GM18526 (cell line): ENCODE data around the gene SLC6A8.

Source experiments
- POLR2A ChIP-seq: IDR thresholded peaks from 3 replicates; pipeline ENCODE4 v1.6.1; 2011; ENCODE audit not compliant: insufficient read length; ENCODE audit errors: extremely low read depth

SLC6A8 gene

DNA sequence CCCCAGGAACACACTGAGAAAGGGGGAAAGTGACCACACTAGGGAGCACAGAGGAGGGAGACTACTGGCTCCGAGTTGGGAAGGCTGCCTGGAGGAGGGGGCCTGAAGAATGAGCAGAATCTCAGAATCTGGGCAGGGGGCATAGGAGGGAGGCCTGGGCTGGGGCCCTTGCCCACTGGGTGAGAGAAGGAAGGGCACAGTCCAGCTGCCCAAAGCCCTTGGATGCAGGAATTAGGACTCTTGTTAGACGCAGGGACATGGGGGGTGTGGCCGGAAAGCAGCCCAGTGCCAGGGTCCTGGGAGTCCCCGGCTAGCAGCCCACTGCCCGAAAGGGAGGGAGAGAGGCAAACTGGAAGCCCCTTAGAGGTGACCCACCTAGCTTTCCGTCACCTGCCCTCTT is 42.6 kb upstream of the SLC6A8 start:
- TF ChIP-seq POLR2A: no peak

DNA sequence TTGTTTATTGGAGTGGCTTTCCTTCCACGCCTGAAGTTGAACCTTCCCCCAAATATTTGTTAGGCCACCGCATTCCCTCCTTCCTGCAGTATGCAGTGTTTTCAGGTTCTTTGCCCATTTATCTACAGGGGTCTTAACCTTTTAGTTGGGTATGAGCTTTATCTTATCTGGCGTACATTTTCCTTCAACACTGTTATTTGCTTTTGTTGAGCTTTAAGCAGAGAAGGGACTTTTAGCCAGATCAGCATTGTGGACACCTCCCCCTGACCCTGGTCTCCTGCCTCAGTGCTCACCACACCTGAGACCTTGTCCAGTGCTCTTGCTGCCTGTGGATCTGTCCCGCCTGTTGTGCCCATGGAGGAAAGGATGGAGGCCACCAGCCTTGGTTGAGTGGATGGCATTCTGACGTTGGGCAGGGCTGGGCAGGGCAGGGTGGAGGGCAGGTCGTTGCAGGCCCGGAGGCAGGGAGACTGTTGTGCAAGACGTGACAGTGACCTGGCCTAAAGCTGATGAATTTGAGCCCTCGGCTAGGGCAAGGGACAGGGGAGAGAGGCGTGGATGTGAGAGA is 41.7 kb upstream of the SLC6A8 start:
- no peak for TF ChIP-seq POLR2A

DNA sequence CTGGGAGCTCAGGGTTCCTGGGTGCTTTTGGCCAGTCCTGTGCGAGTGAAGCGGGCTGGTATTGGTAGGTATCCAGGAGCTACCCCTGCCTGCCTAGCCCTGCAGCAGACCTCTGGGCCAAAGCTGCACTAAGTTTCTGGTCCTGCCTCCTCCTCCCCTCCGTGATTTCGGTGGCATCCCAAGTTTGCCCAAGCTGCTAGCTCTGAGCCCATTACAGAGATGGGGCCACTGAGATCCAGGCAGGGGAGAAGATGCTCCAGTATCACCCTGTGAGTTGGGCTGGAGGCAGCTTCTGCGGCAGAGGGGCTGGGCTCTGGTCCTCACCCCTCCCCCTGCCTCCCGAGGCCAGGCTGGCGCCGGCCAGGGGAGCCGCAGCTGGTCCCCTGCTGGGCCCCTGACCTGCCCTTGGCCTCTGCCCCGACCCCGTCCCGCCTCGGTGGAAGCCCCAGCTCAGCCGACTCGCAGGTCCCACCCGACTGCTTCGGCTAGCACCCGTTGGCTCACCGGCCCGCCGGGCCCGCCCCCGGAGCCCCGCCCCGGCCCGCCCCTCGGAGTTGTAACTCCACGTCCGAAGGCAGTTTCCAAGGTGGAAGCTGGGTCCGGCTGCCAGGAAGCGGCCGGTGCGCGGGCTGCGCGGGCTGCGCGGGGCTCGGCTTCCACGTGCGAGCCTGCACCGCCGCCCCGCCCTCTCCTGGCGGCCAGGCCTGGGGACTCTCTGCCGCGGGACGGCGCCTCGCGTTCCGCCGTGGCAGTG is 40.9 kb upstream of the SLC6A8 start, which contains the start of gene DUSP9:
Gene DUSP9, plus strand, starts transcription at position 584 of the 754 bp plus-strand sequence. CDS start 751 bp downstream, outside the sequence.
- TF ChIP-seq POLR2A: no peak

DNA sequence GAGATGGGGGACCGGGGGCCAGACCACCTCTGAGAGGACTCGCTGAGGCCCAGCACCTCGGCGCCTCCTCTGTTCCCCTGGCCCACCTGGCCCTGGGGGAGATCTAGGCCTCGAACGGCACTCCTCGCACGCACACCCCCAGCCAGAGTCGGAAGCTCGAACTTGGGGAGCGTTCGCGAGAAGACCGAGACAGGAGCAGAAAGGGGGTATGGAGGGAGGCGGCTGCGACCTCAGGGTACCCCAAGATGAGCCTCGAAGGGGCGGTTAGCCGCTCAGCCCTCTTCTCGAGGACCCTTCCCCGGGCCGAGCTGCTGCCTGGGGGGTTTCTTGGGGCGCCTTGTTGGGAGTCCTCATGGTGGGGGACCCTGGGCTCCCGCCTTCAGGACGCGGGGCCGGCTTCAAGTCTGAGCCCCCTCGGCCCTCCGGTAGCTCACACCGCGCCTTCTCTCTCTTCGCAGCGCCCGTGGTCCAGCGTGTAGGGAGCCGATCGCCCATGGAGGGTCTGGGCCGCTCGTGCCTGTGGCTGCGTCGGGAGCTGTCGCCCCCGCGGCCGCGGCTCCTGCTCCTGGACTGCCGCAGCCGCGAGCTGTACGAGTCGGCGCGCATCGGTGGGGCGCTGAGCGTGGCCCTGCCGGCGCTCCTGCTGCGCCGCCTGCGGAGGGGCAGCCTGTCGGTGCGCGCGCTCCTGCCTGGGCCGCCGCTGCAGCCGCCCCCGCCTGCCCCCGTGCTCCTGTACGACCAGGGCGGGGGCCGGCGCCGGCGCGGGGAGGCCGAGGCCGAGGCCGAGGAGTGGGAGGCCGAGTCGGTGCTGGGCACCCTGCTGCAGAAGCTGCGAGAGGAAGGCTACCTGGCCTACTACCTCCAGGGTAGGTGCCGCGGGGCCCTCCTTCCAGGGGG is 40.0 kb upstream of the SLC6A8 start:
- no peak for TF ChIP-seq POLR2A

DNA sequence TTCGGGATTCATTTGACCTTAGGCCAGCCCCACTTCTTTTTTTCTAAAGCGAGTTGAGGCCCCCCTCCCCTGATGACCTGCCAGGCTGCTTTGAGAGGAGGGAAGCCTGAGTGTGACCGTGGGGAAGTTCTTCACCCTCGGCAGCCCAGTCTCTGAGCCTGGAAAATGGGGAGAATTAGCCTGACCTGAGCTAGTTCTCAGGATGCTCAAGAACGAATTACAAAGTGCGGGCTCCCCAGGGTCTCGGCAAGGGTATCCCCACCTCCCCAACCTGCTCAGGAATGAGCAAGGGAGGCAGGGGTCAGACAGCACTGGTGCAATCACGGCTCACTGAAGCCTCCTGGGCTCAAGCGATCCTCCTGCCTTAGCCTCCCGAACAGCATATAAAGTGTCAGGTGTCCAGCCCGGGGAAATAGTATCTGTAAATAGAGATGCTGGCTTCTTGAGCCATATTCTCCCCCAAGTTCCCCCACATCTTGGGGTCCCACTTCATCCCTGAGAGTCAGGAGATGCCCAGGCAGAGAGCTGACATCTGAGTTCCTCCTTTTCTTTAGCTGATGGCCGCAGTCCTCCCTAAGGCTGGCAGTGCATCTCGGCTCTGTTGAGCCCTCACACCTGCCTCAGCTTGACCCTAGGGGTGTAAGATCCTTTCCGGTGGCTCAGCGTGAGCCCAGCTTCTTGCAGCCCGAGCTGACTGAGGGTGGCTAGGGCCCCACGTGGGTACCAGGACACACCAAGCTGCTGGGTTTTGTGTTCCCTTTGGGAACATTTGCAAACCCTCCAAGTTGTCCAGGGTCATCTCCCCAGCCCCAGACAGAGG is 39.2 kb upstream of the SLC6A8 start:
- no peak for TF ChIP-seq POLR2A

DNA sequence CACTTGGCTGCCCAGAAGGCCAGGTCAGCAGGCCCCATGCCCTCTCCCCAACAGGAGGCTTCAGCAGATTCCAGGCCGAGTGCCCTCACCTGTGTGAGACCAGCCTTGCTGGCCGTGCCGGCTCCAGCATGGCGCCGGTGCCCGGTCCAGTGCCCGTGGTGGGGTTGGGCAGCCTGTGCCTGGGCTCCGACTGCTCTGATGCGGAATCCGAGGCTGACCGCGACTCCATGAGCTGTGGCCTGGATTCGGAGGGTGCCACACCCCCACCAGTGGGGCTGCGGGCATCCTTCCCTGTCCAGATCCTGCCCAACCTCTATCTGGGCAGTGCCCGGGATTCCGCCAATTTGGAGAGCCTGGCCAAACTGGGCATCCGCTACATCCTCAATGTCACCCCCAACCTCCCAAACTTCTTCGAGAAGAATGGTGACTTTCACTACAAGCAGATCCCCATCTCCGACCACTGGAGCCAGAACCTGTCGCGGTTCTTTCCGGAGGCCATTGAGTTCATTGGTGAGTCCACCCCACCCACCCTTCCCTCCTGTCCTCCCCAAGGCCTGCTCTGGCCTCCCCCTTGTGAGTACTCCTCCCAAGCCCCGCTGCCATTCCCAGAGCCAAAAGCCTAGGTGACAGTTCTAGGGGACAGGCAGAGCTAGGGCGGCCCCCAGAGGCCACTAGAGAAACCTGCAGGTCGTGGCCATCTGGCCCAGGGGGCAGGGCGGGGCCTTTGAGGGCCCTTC is 38.4 kb upstream of the SLC6A8 start:
- no peak for TF ChIP-seq POLR2A

DNA sequence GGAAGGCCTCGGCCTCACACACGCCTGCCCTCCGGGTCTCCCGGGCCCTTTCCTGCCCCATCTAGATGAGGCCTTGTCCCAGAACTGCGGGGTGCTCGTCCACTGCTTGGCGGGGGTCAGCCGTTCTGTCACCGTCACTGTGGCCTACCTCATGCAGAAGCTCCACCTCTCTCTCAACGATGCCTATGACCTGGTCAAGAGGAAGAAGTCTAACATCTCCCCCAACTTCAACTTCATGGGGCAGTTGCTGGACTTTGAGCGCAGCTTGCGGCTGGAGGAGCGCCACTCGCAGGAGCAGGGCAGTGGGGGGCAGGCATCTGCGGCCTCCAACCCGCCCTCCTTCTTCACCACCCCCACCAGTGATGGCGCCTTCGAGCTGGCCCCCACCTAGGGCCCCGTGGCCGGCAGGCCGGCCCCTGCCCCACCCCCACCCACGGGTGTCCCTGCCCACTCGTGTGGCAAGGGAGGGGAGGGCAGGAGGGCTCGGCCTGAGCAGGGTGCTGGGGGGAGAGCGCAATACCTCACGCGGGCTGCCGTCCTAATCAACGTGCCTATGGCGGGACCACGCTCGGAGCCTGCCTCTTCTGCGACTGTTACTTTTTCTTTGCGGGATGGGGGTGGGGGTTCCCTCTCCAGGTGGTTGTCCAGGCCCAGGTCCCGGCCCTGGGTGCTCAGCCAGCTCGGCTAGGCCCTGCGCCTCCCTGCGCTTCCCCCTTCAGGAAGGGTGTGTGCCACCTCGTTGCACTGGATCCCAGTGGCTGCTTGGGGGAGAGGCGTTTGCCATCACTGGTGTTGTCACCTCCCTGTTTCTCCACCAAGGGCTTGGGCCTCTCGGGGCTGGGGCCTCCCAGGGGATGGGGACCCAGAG is 37.6 kb upstream of the SLC6A8 start:
- no peak for TF ChIP-seq POLR2A

DNA sequence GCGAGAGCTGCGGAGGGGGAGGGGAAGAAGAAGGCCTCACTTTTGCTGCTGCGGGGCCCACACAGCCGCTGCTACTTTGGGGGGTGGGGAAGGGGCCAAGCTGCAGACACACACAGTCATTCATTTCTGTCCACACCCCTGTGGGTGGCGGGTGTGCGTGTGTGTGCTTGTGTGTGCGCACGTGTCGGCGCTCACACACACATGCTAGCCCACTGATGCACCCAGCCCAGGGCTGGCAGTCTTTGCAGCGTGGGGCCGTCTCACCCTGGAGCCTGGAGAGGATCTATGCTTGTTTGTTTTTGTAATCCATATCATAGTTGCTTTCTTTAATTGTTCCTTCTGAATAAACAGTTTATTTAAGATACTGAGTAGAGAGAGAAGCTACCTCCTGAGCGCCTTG is 36.8 kb upstream of the SLC6A8 start:
- TF ChIP-seq POLR2A: no peak

DNA sequence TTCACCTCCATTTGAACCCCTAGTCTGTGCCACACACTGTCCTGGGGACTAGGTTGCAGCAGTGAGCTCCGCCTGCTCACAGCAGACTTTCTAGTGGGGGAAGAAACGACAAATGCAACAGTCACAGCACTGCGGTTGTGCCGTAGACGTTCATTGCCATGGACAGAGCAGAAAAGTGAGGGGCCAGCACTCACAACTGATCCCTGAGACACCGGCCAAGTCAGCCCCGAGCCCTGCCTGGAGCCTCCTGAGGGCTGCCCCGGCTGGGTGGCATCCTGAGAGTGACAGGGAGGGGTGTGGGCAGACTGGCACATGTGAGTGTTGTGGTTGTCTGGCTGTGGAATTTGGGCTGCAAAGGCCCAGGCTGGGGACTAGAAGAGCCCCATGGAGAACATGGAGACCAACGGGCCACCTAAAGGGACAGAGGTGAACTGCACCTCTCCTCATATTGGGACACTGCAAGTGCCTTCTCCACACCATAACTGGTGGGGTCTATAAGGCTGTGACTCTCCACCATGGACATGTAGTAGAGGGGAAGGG is 36.1 kb upstream of the SLC6A8 start:
- no peak for TF ChIP-seq POLR2A

DNA sequence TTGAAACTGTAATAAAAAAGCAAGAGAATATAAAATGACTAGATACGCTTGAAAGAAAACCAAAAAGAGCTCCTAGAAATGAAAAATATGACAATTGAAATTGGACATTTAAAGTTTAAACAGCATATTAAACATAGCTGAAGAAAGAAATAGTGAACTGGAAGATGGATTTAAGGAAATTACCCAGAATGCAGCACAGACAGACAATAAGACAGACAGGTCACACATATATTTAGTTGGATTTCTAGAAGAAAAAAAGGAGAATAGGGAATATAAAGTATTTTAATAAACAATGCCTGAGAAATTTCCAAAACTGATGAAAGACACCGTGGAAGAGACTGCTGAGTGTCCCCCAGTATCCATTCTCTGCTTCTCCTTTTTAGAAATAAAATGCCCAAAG is 34.2 kb upstream of the SLC6A8 start:
- no peak for TF ChIP-seq POLR2A

DNA sequence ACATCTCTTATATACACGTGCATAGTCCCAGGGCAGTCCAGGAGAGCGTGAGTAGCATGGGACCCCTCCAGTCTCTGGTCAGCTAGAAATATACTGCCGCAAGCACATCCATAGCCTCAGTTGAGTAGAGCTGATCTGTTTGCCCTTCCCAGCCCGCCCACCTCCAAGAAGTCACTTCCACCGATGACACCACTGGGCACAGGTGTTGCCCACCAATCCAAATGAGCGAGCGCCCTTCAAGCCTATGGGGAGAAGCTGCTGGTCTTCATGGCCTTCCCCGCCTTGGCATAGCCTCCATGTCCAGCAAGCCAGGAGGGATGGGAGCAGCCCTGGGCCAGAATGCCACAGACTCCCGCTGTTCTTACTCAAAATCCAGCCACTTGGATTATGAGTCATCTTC is 30.6 kb upstream of the SLC6A8 start:
- TF ChIP-seq POLR2A: no peak

DNA sequence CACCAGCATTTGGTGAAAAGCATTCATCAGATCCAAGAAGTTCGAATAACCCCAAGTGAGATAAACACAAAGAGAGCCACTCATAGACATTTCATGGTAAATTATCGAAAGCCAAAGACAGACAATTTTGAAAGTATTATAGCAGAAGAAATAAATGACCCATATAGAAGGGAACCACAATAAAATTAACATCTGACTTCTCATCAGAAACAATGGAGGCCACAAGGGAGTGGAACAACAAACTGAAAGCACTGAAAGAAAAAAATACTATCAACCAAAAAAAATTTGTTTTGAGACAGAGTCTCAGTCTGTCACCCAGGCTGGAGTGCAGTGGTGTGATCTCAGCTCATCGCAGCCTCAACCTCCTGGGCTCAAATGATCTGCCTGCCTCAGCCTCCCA is 28.5 kb upstream of the SLC6A8 start:
- no peak for TF ChIP-seq POLR2A

DNA sequence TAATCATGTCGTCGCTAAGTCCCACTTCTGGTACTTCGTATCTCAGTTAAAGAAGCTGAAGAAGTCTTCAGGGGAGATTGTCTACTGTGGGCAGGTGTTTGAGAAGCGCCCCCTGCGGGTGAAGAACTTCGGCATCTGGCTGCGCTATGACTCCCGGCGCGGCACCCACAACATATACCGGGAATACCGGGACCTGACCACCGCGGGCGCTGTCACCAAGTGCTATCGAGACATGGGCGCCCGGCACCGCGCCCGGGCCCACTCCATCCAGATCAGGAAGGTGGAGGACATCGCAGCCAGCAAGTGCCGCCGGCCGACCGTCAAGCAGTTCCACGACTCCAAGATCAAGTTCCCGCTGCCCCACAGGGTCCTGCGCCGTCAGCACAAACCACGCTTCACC is 25.5 kb upstream of the SLC6A8 start:
- TF ChIP-seq POLR2A: no peak
